Tibial nerve (tissue), 4 donors: ENCODE data around the gene ZNF804B.

ENCODE experiments used
- EP300 ChIP-seq, 2 donors: sonication (generic); formaldehyde crosslinking; IDR thresholded peaks; one replicate each; pipeline ENCODE4 v1.6.1; 2017; ENCODE audit warnings: antibody characterized with exemption in 2 of 2, mild to moderate bottlenecking in 1 of 2
- POLR2A ChIP-seq, 2 donors: fragments of 450-650 bp; IDR thresholded peaks; one replicate each; pipeline ENCODE4 v1.6.1; 2017; ENCODE audit warnings: antibody characterized with exemption in 2 of 2, mild to moderate bottlenecking in 2 of 2, moderate library complexity in 2 of 2
- TF ChIP-seq, protein P1 (sequence below), 5 experiments: fragments of 200-600 bp in 3 of 5; fragments of 450-650 bp in 2 of 5; sonication (generic) in 3 of 5; IDR thresholded peaks; one replicate each; pipeline ENCODE4 v1.5.1; 2016 to 2019; ENCODE audit warnings: antibody characterized with exemption in 5 of 5, mild to moderate bottlenecking in 3 of 5, moderate library complexity in 2 of 5

DNA sequence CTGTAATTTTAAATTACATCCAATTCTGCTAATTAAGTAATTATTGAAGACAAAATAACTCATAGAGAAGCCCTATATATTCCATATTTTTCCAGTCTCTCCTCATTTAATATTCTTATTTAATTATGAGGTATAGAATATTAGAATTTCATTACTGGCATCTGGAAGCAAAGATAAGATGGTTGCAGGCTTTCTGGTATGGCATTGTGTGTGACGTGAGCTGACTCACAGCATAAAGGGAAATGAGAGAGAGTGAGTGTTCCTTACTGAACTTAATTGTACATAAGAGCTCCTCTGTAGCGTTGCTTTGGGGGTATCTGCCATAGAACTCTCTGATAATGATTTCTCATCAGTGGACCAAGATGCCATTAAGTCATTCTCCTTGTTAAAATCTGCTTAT lies 163.4 kb downstream of the ZNF804B start:
- TF ChIP-seq, protein P1, sequence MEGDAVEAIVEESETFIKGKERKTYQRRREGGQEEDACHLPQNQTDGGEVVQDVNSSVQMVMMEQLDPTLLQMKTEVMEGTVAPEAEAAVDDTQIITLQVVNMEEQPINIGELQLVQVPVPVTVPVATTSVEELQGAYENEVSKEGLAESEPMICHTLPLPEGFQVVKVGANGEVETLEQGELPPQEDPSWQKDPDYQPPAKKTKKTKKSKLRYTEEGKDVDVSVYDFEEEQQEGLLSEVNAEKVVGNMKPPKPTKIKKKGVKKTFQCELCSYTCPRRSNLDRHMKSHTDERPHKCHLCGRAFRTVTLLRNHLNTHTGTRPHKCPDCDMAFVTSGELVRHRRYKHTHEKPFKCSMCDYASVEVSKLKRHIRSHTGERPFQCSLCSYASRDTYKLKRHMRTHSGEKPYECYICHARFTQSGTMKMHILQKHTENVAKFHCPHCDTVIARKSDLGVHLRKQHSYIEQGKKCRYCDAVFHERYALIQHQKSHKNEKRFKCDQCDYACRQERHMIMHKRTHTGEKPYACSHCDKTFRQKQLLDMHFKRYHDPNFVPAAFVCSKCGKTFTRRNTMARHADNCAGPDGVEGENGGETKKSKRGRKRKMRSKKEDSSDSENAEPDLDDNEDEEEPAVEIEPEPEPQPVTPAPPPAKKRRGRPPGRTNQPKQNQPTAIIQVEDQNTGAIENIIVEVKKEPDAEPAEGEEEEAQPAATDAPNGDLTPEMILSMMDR (IDR thresholded peaks at IDR 0.05): no peak
- TF ChIP-seq POLR2A (IDR thresholded peaks at IDR 0.05) (no peak), EP300 (IDR thresholded peaks at IDR 0.05) (no peak)
